GM23248 (cell line): Measurements from ENCODE around the gene LHFPL2. TPM values are rescaled to one million over a fixed set of nuclear protein-coding genes. Genes with fewer than 3 reads are reported as not detected.

Experiments used
- DNase-seq: peaks from one replicate; pipeline ENCODE4 v3.0.0-alpha.2; 2015
- H2AFZ ChIP-seq: fragments of 200-600 bp; sonication (generic); 2 replicates; pipeline ENCODE4 v1.6.1; 2016; ENCODE audit warnings: antibody characterized with exemption
- H3F3A ChIP-seq: fragments of 200-600 bp; sonication (generic); 2 replicates; pipeline ENCODE4 v1.6.1; 2016; ENCODE audit warnings: mild to moderate bottlenecking, antibody characterized with exemption, mixed run types; ENCODE audit not compliant: insufficient read depth
- H3K27ac ChIP-seq: fragments of 200-600 bp; sonication (generic); 2 replicates; pipeline ENCODE4 v1.5.1; 2016; ENCODE audit warnings: mild to moderate bottlenecking
- H3K27me3 ChIP-seq: fragments of 200-600 bp; sonication (generic); replicated peaks from 2 replicates; pipeline ENCODE4 v1.6.1; 2016; ENCODE audit warnings: mild to moderate bottlenecking; ENCODE audit not compliant: insufficient read depth
- H3K36me3 ChIP-seq: fragments of 200-600 bp; sonication (generic); 2 replicates; pipeline ENCODE4 v1.6.1; 2016; ENCODE audit warnings: low read depth, mild to moderate bottlenecking
- H3K4me1 ChIP-seq: fragments of 200-600 bp; sonication (generic); 2 replicates; pipeline ENCODE4 v1.6.1; 2016; ENCODE audit warnings: mild to moderate bottlenecking; ENCODE audit not compliant: insufficient read depth
- H3K4me2 ChIP-seq: fragments of 200-600 bp; sonication (generic); one replicate; pipeline ENCODE4 v1.6.1; 2016; ENCODE audit warnings: mild to moderate bottlenecking; ENCODE audit not compliant: unreplicated experiment
- H3K4me3 ChIP-seq: fragments of 200-600 bp; sonication (generic); 2 replicates; pipeline ENCODE4 v1.5.1; 2016; ENCODE audit warnings: mild to moderate bottlenecking
- H3K79me2 ChIP-seq: fragments of 200-600 bp; sonication (generic); 2 replicates; pipeline ENCODE4 v1.6.1; 2016; ENCODE audit warnings: mild to moderate bottlenecking; ENCODE audit not compliant: insufficient read depth
- H3K9ac ChIP-seq: fragments of 200-600 bp; sonication (generic); 2 replicates; pipeline ENCODE4 v1.6.1; 2016; ENCODE audit warnings: mild to moderate bottlenecking
- H3K9me2 ChIP-seq: fragments of 200-600 bp; sonication (generic); 2 replicates; pipeline ENCODE4 v1.6.1; 2016; ENCODE audit warnings: mixed run types, mild to moderate bottlenecking, moderate library complexity; ENCODE audit not compliant: insufficient read depth
- H3K9me3 ChIP-seq: fragments of 200-600 bp; sonication (generic); one replicate; pipeline ENCODE4 v1.6.1; 2017; ENCODE audit warnings: low read depth
- H4K20me1 ChIP-seq: fragments of 200-600 bp; sonication (generic); 2 replicates; pipeline ENCODE4 v1.6.0; 2016; ENCODE audit not compliant: insufficient read depth
- EZH2 ChIP-seq: fragments of 200-600 bp; sonication (generic); IDR thresholded peaks from 2 replicates; pipeline ENCODE4 v1.6.1; 2018; ENCODE audit warnings: antibody characterized with exemption, mild to moderate bottlenecking; ENCODE audit not compliant: insufficient read depth, poor library complexity, severe bottlenecking
- EZH2phosphoT487 ChIP-seq: fragments of 200-600 bp; sonication (generic); IDR thresholded peaks from 2 replicates; pipeline ENCODE4 v1.6.1; 2018; ENCODE audit warnings: antibody characterized with exemption, moderate library complexity, mild to moderate bottlenecking, low read depth; ENCODE audit not compliant: insufficient read depth
- WGBS, 2 experiments: methylation state at CpG; one replicate each; pipeline ENCODE4 v1.1.6; 2015 to 2017; ENCODE audit warnings: low lambda C conversion rate in 2 of 2, low coverage in 1 of 2; ENCODE audit errors: missing lambda C conversion rate in 2 of 2; 5-methylcytosine and 5-hydroxymethylcytosine counted together
- in situ Hi-C: fragments of 300-500 bp; cut with MboI; formaldehyde crosslinking; loops from 2 replicates; pipeline ENCODE4 v1.15.0; 2020
- polyA plus RNA-seq: library from polyadenylated mRNA; unstranded; fragments of >200 nt; fragmentation: Nextera tagmentation; extraction: Ambion mirVana; gene quantifications from 2 replicates; pipeline ENCODE4 v1.2.1, GENCODE V29; 2016
- total RNA-seq: library from RNA; depleted of rRNA; stranded (reverse); fragments of >200 nt; shearing (Covaris generic); gene quantifications from 2 replicates; pipeline ENCODE4 v1.2.3, GENCODE V29; 2014

Gene LHFPL2
- total and polyA plus RNA-seq, 2 experiments from 2014 or later: 8.0 to 13.7 TPM

DNA sequence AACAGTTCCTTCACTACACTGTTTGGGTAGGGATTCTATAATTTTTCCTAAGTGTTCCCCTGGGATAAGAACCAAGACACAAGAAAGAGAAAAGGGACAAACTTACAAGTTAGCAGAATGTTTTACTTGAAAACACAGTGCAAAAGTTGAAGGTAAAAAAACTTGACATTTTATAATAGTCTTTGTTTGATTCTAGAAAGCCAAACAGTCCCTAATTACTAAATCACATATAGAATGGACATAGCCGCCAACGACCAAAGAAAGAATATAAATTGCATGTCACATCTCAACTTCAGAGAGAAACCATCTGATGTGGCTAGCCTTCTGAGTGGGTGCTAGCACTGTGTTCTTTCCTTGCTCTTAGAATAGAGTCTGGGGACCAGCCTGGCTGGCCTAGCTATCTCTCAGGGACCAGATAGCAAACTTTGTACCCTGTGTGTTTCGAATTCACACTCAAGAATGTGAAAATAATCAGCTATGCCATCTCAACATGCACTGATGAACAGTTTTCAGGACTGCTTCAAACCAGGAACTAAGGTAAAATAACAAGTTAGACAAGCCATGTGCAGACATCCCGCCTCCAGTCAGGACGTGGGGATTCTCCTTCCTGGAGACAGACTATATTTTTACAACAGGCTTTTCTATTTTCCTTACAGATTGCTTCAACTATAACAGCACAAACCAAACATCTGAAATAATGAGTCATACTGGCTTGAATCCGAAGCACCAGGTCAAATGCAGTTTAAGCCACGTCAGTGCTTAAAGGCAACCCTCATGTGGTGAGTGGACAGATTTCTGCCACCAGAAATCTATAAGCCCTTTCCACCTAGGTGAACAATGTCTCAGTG, 53.7 kb downstream of the LHFPL2 start:
- no peaks in the 10 kb centered on the region for H3K36me3 ChIP-seq
- peak overlapping the region; percentile 82 for H3K9ac ChIP-seq
- H4K20me1 ChIP-seq: no peaks in the 10 kb centered on the region
- H3K4me2 ChIP-seq: peak overlapping the region; percentile 58
- no peak overlapping the region for H2AFZ ChIP-seq
- no peak for TF ChIP-seq EZH2phosphoT487
- TF ChIP-seq EZH2: no peak
- H3K9me3 ChIP-seq: no peaks in the 10 kb centered on the region
- peaks cover 42% of the 10 kb centered on the region for H3F3A ChIP-seq
- peak; percentile 96 for DNase-seq
- 20 to 23% methylated on average over 7 of the region's 7 CpGs for whole genome bisulfite sequencing, 2 experiments
- H3K79me2 ChIP-seq: peaks cover 61% of the 10 kb centered on the region
- H3K4me3 ChIP-seq: no peak overlapping the region
- H3K27me3 ChIP-seq: no peaks in the 10 kb centered on the region
- in situ Hi-C loops: no loop called here
- peak overlapping the region; percentile 94 for H3K27ac ChIP-seq
- H3K4me1 ChIP-seq: peaks cover 64% of the 10 kb centered on the region
- H3K9me2 ChIP-seq: 0 out of 2 replicates have a peak, but pooled peaks cover 3% of the 10 kb centered on the region

DNA sequence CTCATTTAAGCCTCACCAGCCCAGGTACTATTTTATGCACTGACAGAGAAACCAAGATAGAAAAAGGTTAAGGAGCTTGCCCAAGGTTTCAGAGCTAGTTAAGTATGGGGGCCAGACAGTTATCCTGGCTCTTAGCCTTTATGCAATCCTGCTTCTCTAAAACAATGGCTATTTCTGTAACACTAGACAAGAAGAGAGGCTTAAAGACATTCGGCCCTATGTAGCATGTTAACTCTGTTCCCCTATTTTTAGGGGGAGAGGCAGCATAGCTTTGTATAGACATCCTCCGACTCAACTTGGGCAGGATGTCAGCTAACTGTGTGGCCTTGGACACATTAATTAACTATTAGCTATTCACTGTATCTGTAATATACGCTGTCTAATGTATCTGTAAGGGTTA, 54.6 kb downstream of the LHFPL2 start:
- in situ Hi-C loops: no loop called here
- peak overlapping the region; percentile 82; the same call in 1 of the 2 replicates for H3K9ac ChIP-seq
- DNase-seq: no peak
- no peak for TF ChIP-seq EZH2phosphoT487
- no peak for TF ChIP-seq EZH2
- 0 out of 2 replicates have a peak, but pooled peaks cover 3% of the 10 kb centered on the region for H3K9me2 ChIP-seq
- H2AFZ ChIP-seq: no peak overlapping the region
- peaks cover 52% of the 10 kb centered on the region for H3K79me2 ChIP-seq
- H4K20me1 ChIP-seq: no peaks in the 10 kb centered on the region
- H3F3A ChIP-seq: peaks cover 41% of the 10 kb centered on the region
- peaks cover 64% of the 10 kb centered on the region for H3K4me1 ChIP-seq
- H3K9me3 ChIP-seq: no peaks in the 10 kb centered on the region
- peak overlapping the region; percentile 94; the same call in 1 of the 2 replicates for H3K27ac ChIP-seq
- 76 to 77% methylated on average over 3 of the region's 3 CpGs for WGBS, 2 experiments
- no peaks in the 10 kb centered on the region for H3K27me3 ChIP-seq
- no peak overlapping the region for H3K4me2 ChIP-seq
- no peaks in the 10 kb centered on the region for H3K36me3 ChIP-seq
- no peak overlapping the region for H3K4me3 ChIP-seq

DNA sequence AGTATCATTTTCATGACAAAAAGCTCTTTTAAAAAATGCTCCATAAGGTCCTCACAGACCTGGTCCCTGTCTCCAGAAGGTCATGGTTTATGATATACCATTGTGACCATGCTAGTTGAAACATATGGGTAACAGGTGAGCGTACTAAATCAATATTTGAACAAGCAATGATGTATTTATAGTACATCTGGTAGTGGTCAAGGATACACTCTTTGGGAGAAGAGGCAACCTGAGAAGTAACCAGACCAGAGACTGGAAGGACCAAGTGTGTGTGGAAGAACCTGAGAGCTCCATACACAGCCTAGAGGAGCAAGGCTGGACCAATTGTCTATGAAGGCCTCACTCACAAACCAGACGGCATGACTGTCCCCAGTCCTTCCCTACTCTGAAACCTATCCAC, 55.1 kb downstream of the LHFPL2 start:
- H3K4me1 ChIP-seq: peaks cover 66% of the 10 kb centered on the region
- H3K4me2 ChIP-seq: no peak overlapping the region
- peaks cover 44% of the 10 kb centered on the region for H3F3A ChIP-seq
- no peak for TF ChIP-seq EZH2phosphoT487
- TF ChIP-seq EZH2: no peak
- 94 to 100% methylated on average over 2 of the region's 2 CpGs for WGBS, 2 experiments
- no peaks in the 10 kb centered on the region for H4K20me1 ChIP-seq
- no peak overlapping the region for H2AFZ ChIP-seq
- 0 out of 2 replicates have a peak, but pooled peaks cover 3% of the 10 kb centered on the region for H3K9me2 ChIP-seq
- no peak overlapping the region for H3K27ac ChIP-seq
- H3K9ac ChIP-seq: no peak overlapping the region
- DNase-seq: no peak
- no peaks in the 10 kb centered on the region for H3K9me3 ChIP-seq
- H3K4me3 ChIP-seq: no peak overlapping the region
- H3K27me3 ChIP-seq: no peaks in the 10 kb centered on the region
- in situ Hi-C loops: no loop called here
- H3K36me3 ChIP-seq: no peaks in the 10 kb centered on the region
- peaks cover 49% of the 10 kb centered on the region for H3K79me2 ChIP-seq

DNA sequence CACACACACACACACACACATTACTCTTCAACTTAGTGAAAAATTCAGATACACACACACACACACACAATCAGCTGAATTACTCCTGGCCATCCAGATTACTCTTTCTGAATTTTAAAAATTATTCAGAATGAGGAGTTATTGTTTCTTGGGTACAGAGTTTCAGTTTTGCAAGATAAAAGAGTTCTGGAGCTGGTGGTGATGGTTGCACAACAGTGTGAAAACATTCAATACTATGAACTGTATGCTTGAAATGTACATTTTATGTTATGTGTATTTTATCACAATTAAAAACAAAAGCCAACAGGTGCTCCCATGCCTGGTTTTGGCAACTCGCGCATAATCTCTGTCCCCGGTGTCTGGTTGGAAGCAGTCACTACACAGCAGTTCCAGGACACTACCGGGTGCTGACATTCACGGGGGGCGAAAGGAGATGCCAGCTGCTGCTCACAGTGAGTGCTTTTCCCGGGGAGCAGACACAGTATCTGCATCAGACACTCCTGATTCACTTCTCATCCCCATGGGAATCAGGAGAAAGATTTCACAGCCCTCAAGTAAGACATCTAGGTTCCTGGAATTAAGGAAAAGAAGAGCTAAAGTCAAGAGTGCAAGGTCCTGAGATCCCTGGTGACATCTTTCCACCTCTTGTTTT, 55.7 kb downstream of the LHFPL2 start:
- Histone ChIP-seq H3K36me3 (no peaks in the 10 kb centered on the region), H3K9ac (no peak overlapping the region), H2AFZ (no peak overlapping the region), H3K79me2 (peaks cover 49% of the 10 kb centered on the region), H3K4me1 (peaks cover 66% of the 10 kb centered on the region), H3K4me2 (no peak overlapping the region), H3K4me3 (no peak overlapping the region), H4K20me1 (no peaks in the 10 kb centered on the region), H3K9me2 (0 out of 2 replicates have a peak, but pooled peaks cover 3% of the 10 kb centered on the region), H3K27ac (no peak overlapping the region), H3K9me3 (no peaks in the 10 kb centered on the region), H3K27me3 (no peaks in the 10 kb centered on the region), H3F3A (peaks cover 44% of the 10 kb centered on the region)
- WGBS, 2 experiments: 82 to 86% methylated on average over 7 of the region's 7 CpGs
- TF ChIP-seq EZH2 (no peak), EZH2phosphoT487 (no peak)
- no peak for DNase-seq
- in situ Hi-C loops: no loop called here
